ENCODE measurements around the gene SLC9A5.

The SLC9A5 gene, protein sequence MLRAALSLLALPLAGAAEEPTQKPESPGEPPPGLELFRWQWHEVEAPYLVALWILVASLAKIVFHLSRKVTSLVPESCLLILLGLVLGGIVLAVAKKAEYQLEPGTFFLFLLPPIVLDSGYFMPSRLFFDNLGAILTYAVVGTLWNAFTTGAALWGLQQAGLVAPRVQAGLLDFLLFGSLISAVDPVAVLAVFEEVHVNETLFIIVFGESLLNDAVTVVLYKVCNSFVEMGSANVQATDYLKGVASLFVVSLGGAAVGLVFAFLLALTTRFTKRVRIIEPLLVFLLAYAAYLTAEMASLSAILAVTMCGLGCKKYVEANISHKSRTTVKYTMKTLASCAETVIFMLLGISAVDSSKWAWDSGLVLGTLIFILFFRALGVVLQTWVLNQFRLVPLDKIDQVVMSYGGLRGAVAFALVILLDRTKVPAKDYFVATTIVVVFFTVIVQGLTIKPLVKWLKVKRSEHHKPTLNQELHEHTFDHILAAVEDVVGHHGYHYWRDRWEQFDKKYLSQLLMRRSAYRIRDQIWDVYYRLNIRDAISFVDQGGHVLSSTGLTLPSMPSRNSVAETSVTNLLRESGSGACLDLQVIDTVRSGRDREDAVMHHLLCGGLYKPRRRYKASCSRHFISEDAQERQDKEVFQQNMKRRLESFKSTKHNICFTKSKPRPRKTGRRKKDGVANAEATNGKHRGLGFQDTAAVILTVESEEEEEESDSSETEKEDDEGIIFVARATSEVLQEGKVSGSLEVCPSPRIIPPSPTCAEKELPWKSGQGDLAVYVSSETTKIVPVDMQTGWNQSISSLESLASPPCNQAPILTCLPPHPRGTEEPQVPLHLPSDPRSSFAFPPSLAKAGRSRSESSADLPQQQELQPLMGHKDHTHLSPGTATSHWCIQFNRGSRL

DNA sequence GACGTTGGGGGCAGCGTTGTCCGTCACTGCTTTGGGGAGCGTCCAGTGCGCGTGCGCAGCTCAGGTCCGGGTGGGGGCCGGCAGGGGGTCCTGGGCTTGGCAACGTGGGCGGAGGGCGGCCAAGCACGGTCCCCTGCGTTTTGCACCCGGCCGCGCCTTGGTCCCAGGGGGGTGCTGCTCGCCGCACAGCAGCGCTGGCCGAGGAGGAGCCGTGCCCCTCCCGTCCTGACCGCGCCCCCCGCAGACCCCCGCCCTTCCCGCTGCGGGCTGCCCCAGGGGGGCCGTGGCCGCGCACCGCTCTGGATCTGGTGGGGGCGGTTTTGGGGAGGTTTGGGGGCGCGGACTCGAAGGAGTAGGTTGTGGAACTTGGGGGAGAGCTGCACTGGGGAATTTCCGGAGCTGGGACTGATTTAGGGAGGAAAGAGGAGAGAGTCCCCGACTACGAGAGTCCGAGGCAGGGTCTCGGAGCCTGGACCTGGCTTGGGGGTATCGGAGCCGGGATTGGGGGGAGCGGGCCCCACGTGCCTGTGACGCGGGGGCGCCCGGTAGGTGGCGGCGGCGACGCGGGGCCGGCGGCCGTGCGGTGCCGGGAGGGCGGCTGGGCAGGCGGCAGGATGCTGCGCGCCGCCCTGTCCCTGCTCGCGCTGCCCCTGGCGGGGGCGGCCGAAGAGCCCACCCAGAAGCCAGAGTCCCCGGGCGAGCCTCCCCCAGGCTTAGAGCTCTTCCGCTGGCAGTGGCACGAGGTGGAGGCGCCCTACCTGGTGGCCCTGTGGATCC, at the start of gene SLC9A5:
Gene SLC9A5, plus strand, starts transcription at position 579 of the 777 bp plus-strand sequence. Its CDS starts 36 bp downstream, at position 615.
- peak in 1 of 2 donors; percentile 24 for DNase-seq

DNA sequence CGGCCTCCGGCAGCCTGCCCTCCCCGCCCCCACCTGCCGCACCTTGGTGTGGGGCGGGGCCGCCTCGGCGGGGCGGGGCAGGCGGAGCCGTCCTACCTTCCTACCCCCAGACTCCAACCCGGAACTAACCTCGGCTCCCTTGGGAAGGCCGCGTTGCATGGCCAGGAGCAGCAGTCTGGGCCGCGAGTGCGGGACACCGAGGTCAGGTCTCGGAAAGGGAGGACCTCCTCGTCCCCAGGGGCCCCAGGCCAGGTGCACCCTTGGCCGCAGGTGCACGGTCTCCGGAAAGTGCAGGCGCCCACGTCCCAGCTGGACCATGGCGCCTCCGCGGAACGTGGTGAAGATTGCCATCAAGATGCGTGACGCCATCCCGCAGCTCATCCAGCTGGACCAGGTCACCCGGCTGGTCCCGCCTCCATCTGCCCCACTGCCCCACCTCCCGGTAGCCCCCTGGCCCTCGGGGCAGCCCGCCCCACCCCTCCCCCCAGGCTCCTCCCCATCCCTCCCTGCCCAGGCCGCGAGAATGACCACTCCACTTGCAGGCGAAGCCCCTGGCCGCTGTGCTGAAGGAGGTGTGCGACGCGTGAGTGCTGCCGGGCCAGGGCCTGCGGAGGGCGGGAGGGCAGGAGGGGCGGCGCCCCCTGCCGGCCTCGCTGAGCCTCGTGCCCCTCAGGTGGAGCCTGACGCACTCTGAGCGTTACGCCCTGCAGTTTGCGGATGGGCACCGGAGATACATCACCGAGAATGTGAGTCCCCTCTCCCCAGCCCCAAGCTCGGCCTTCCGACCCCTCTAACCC, 49.6 kb upstream of the SLC9A5 start, which contains the start of gene ELMO3:
Gene ELMO3, plus strand, starts transcription at position 121 of the 797 bp plus-strand sequence. Its CDS starts 196 bp downstream, at position 317.
- no peak for DNase-seq

DNA sequence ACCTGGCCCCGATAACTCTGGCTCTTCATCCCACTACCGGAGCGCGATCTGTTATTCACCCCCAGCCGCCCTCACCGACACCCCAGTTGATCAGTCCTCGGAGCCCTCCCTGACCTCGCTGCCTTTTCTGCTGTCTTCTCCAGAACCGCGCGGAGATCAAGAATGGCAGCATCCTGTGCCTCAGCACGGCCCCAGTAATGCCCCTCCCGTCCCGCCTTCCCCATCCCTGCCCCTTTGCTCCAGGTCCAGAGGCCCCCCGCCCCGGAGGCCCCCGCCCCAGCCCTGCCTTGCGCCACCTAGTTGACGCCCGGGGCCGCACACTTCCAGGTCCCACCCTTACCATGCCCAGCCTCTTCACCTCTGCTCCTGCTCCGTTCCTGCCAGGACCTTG, 49.0 kb upstream of the SLC9A5 start:
- DNase-seq: no peak

DNA sequence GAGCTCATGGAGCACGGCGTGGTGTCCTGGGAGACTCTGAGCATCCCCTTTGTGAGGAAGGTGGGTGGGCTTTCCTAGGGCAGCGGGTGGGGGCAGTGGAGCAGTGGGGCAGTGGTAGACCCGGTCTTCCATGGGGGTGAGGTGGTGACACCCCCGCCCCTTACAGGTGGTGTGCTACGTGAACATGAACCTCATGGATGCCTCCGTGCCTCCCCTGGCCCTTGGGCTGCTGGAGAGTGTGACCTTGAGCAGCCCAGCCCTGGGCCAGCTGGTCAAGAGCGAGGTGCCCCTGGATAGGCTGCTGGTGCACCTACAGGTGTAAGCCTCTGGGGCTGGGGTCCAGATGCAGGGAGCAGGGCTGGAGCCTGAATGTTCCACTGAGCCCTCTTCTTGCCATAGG, 48.3 kb upstream of the SLC9A5 start:
- no peak for DNase-seq

DNA sequence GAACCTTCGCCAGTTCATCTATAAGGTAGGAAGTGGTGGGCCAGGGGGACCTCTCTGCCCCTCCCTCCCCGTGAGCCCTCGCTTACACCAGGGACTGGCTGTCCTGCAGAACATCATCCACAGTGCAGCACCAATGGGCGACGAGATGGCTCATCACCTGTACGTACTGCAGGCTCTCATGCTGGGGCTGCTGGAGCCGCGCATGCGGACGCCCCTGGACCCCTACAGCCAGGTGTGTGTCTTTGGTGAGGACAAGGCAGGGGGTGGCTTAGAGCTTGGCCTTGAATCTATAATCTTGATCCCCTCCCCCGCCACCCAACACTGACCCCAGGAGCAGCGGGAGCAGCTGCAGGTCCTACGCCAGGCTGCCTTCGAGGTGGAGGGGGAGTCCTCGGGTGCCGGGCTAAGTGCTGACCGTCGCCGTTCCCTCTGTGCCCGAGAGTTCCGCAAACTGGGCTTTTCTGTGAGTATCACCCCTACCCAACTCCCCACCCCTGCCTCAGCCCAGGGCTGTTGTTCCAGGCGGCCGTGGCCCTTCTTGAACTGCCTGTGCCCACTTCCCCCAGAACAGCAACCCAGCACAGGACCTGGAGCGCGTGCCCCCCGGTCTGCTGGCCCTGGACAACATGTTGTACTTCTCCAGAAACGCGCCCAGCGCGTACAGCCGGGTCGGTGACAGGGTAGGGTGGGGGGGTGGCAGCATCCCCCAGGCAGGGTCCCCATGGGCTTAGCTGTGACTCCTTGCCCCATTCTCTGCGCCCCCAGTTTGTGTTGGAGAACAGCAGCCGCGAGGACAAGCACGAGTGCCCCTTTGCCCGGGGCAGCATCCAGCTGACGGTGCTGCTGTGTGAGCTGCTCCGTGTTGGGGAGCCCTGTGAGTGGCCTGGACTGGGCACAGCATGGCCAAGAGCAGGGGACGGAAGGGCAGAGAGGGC, 47.1 kb upstream of the SLC9A5 start:
- no peak for DNase-seq

DNA sequence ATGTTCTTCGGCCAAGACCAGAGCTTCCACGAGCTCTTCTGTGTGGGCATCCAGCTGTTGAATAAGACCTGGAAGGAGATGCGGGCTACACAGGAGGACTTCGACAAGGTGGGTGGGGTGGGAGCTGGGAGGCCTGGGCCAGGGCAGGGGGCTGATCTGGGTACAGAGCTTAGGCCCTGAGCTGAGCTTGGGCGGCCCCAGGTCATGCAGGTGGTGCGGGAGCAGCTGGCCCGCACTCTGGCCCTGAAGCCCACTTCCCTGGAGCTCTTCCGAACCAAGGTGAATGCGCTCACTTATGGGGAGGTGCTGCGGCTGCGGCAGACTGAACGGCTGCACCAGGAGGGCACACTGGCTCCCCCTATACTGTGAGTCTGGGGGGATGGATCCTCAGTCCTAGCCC, 46.4 kb upstream of the SLC9A5 start:
- no peak for DNase-seq

DNA sequence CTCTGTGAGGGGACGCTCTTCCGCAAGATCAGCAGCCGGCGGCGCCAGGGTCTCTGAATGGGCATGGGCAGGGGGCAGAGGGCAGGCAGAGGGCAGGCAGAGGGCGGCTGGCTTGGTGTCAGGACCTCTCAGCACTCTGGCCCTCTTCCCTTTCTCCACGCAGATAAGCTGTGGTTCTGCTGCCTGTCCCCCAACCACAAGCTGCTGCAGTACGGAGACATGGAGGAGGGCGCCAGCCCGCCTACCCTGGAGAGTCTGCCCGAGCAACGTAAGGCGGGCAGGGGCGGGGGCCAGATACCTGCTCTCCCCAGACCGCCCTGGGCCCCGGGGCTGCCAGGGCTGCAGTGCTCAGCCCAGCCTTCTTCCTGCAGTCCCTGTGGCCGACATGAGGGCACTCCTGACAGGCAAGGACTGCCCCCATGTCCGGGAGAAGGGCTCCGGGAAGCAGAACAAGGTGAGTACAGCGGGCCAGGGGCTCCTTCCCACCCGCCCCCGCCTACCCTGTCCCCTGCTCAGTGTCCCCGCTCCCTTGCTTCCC, 45.8 kb upstream of the SLC9A5 start:
- DNase-seq: no peak

DNA sequence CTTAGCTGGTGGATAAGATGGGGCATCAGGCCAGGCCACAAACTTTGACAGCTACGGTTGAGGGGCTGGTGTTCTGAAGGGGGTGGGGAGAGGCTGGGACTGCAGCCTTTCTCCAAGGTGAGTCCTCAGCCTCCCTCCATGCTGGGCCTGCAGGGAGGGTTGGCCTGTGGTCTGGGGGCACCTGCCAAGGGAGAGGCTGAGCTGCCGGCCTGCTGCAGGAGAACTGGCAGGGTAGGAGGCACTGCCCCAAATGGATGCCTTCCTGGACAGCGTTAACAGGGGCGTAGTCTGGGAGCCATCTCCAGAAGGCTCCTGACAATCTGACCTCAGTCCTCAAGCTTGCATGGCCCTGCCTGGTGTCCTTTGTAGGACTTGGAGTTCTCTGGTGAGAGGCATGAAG, 44.7 kb upstream of the SLC9A5 start:
- no peak for DNase-seq

DNA sequence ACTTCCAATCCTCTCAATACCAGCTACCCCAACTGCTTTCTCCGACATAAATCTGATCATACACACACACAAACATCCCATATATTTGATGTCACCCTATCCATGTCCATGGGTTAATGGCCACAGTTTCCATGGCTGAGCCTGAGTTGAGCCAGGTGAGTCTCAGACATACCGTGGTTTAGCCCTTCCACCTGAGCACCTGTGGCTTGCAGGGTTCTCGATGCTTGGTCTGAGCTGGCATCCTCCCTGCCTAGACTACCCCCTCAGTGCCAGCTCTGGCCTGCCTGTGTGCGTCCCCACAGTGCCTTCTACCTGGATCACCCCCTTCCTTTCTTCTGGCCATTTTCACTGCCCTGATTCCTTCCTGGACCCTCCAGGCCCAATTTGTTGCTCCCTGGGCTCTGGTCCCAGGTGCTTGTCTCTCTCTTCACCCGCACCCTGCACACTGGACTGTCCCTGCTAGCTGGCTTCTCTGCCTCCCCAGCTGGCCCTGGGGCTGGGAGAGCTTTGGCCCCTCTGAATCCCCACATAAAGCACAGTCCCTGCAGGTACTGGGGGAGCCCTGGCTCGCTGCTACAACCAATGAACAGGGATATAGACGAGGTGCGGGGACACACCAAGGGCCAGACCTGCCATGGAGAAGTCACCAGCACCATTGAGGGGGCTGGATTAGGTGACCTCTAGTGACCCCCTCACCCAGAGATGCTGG, 42.5 kb upstream of the SLC9A5 start:
- no peak for DNase-seq

DNA sequence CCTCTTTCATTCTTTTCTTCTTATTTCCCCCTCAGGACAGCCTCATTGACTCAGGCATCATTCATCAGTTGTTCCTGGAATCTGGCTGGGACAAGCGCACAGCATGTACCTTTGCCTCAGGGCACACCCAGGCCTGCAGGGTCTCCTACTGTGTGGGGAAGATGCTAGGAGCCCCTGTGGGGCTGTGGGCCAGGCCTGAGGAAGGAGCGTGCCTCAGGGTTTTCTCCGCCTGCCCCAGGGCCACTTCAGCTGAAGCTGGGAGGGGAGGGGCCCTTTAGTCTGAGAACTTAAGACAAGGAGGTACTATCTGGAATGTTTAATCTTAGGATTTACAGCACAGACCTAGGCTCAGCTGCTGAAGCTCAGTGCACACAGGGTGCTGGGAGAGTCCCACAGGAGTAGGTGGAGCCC, 41.9 kb upstream of the SLC9A5 start:
- DNase-seq: no peak

DNA sequence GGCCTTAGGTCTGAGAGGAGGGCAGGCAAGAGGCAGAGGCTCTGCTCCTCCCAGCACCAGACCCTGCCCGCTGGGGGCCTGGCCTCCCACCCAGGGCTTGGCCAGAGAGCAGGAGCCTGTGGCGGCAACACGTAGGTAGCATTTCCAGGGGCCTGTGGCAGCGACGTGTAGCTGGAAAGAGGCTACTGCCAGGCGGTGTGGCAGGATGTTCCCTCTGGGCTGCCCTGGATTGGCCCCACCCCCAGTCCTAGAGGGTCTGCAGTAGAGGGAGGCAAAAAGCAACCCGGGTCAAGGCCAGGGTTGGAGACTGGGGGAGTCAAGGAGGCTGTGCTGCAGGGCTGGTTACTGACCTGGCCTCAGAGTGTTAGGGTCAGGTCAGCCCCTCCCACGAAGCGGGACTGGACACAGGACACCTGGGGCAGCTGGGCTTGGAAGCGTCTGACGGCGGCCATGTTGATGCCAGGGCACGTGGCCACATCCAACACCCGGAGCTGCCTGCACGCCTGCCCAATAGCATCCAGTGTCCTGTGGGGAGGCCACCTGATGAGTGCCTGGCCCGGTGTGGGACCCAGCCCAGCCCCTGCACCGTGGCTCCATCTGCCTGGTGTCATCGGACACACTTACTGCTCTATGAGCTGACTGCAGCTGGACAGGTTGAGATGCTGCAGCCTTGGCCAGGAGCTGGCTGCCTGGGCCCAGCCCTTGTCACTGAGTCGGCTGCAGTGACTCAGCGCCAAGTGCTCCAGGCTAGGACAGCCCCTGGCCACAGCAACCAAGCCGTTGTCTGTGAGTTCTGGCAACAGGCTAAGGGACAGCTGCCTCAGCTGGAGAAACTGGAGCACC, 41.3 kb upstream of the SLC9A5 start:
- no peak for DNase-seq

DNA sequence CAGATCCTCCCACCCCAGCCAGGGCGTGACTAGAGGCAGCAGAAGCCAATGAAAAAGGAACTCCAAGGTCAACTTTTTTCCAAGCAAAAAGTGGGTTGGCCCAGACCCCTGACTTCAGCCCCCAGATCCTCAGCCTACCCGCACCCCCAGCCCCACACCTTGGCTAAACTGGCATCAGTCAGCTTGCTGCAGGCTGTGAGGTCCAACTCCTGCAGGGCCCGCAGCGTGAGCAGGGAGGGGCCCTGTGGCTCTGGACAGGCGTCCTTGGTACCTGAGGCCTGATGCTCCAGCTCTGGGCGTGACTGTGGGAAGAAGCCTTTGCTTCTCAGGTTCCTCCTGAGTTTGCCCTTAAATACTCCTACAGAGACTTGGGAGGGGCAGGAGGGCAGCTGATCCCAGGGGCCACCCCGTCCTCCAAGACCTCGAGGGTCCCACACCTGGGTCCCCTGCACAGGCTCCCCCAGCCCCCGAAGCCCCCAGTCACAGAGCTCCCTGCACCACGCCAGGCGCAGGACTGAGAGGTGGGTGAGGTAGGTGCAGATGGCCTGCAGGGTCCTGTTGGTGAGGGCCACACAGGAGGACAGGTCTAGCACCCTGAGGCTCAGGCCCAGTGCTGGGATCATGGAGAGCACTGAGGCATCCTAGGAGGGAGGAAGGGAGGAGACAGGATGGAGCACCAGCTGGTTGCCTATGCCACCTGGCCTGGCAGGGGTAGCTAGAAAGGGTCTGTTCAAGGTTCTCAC, 40.5 kb upstream of the SLC9A5 start:
- no peak for DNase-seq

DNA sequence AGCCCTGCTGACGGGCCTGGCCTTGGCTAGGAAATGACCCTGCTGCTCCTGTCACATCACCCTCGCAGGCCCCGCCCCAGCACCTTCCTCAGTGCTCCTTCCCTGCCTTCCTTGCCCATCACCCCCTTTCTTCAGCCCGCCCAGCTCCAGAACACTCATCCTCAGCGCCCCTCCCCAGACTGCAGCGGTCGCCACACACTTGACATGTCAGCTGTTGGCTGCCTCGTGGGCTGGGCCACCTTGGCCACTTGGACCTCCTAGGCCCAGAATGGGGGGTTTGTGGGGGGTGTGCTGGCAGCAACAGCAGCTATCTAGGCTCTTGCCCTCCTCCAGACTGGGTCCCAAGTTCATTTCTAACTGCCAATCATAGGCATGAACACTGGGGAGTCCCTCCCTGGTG, 39.2 kb upstream of the SLC9A5 start:
- DNase-seq: no peak

DNA sequence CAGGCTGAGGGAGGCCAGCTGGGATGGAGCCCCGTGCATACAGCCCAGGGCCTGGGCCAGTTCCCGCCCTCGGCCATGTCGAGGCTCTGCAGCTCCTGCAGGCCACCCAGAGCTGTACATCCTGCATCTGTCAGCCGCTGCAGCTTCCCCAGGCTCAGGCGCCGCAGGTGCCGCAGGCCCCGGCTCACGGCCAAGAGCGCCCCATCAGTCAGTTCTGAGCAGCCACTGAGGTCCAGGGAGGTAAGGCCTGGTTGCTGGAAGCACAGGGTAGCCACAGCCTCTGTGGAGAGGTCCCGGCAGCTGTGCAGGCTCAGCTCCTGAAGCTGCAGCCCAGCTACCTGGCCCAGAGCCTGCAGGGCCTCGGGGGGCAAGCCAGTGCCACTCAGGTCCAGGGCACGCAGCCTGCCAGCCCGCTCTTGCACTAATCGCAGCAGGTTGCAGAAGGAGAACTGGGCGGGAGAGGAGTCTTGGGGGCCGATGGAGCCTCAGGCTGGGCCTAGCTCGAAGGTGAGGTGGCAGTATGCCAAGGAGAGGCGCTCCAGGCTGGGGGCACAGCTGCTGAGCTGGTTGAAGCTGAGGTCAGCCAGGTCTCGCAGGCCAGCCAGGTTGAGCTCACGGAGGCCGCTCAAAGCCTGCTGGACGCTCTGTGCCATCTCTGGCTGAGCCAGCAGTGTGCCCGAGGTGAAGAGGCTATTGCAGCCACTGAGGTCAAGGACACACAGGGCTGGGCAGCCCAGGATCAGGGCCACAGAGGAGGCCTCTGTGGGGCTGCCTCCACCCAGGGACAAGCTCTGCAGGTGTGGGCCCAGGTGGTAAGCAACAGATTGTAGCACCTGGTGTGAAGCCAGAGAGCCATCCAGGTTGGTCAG, 38.5 kb upstream of the SLC9A5 start:
- no peak for DNase-seq

DNA sequence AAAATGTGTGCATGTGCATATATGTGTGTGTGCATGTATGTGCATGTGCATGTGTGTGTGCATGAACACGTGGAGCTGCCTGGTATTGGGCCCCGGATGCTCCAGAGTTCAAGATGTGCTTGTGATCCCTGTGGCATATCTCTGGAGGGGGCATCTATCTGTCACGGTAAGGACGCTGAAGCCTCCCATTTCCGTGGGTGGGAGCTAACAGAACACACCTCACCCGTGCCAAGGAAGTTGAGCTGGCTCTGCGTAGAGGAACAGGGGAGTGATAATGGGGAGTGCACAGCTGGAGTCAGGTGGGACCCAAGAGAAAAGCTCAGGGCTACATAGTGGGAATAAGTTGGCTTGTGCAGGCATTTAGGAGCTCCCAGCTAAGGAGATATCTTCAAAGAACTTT, 37.1 kb upstream of the SLC9A5 start:
- DNase-seq: no peak

DNA sequence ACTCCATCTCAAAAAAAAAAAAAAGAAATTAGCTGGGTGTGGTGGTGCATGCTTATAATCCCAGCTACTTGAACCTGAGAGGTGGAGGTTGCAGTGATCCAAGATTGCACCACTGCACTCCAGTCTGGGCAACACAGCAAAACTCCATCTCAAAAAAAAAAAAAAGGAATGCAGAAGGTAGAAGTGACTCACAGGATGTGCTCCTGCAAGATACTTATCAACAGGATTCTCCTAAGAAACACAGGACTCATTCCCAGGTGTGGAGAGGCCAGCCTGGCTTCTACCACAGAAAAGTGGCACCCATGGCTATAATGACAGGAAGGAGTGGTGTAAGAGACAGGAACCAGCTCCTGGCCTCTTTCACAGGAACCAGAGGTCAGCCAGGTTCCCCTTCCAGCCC, 36.0 kb upstream of the SLC9A5 start:
- DNase-seq: no peak

All from CD4-positive, alpha-beta T cell treated with Interleukin-4 for 1 hour (primary cell).